Epithelial cell of esophagus (primary cell): Measurements from ENCODE around the gene MAP1LC3B.
A peak's percentile ranks its signal among the peaks of the same experiment; 100 is the strongest.

Source experiments
- DNase-seq: peaks from one replicate; pipeline ENCODE4 v3.0.0; 2010; ENCODE audit warnings: low read depth
- H3K4me3 ChIP-seq: 2 replicates; pipeline ENCODE4 v1.5.1; 2011; ENCODE audit warnings: mild to moderate bottlenecking, low read length, control low read depth
- CTCF ChIP-seq: IDR thresholded peaks from 2 replicates; pipeline ENCODE4 v1.5.1; 2011; ENCODE audit warnings: low read depth, mild to moderate bottlenecking, low read length, control low read depth, inconsistent platforms; ENCODE audit not compliant: insufficient read depth; ENCODE audit errors: missing control alignments

The MAP1LC3B gene

GRCh38 chr16:87411375-87412271 is 19.5 kb downstream of the MAP1LC3B start:
- no peak for DNase-seq
- no peak for TF ChIP-seq CTCF
- no peak overlapping the region for H3K4me3 ChIP-seq

GRCh38 chr16:87412371-87412995 is 20.3 kb downstream of the MAP1LC3B start:
- DNase-seq: no peak
- H3K4me3 ChIP-seq: no peak overlapping the region
- TF ChIP-seq CTCF: no peak

- TF ChIP-seq CTCF: no peak
- no peak overlapping the region for H3K4me3 ChIP-seq
- DNase-seq: no peak
Measured at GRCh38 chr16:87412996-87413421, 20.9 kb downstream of the MAP1LC3B start.

- no peak overlapping the region for H3K4me3 ChIP-seq
- TF ChIP-seq CTCF: no peak
- DNase-seq: peak; percentile 51
Measured at GRCh38 chr16:87414251-87414680, 22.1 kb downstream of the MAP1LC3B start.

GRCh38 chr16:87415441-87415840 is 23.3 kb downstream of the MAP1LC3B start:
- peak; percentile 36 for DNase-seq
- TF ChIP-seq CTCF: no peak
- H3K4me3 ChIP-seq: no peak overlapping the region

- no peak overlapping the region for H3K4me3 ChIP-seq
- peak; percentile 63 for TF ChIP-seq CTCF
- peak; percentile 53 for DNase-seq
Measured at GRCh38 chr16:87416826-87417527, 24.8 kb downstream of the MAP1LC3B start.
